Measurements from ENCODE around the gene GLTP.

The GLTP gene

DNA sequence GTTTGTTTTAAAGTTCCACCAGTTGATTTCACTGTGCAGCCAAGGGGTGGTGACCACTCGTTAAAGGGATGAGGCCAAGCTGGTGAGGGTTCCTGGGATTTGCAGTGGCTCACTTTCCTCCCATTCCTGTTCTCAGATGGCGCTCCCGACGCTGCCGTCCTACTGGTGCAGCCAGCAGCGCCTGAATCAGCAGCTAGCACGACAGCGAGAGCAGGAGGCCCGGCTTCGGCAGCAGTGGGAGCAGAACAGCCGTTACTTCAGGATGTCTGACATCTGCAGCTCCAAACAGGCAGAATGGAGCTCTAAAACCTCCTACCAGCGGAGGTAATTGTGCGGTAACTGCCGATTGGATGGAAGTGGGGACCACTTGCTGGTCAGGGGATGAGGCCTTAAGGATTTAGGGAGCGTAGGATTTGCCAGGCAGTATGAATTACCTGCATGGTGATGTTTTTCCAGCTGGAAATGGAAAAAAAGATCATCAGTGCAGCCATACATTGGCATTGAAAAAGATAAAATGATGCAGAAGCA, 22.6 kb upstream of the GLTP start:
- no peak overlapping the region for H3K4me3 ChIP-seq (ENCODE audit: low read depth, low read length)
- TF ChIP-seq, protein P1, sequence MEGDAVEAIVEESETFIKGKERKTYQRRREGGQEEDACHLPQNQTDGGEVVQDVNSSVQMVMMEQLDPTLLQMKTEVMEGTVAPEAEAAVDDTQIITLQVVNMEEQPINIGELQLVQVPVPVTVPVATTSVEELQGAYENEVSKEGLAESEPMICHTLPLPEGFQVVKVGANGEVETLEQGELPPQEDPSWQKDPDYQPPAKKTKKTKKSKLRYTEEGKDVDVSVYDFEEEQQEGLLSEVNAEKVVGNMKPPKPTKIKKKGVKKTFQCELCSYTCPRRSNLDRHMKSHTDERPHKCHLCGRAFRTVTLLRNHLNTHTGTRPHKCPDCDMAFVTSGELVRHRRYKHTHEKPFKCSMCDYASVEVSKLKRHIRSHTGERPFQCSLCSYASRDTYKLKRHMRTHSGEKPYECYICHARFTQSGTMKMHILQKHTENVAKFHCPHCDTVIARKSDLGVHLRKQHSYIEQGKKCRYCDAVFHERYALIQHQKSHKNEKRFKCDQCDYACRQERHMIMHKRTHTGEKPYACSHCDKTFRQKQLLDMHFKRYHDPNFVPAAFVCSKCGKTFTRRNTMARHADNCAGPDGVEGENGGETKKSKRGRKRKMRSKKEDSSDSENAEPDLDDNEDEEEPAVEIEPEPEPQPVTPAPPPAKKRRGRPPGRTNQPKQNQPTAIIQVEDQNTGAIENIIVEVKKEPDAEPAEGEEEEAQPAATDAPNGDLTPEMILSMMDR (IDR thresholded peaks at IDR 0.05; ENCODE audit: low read depth, low read length) = no peak

DNA sequence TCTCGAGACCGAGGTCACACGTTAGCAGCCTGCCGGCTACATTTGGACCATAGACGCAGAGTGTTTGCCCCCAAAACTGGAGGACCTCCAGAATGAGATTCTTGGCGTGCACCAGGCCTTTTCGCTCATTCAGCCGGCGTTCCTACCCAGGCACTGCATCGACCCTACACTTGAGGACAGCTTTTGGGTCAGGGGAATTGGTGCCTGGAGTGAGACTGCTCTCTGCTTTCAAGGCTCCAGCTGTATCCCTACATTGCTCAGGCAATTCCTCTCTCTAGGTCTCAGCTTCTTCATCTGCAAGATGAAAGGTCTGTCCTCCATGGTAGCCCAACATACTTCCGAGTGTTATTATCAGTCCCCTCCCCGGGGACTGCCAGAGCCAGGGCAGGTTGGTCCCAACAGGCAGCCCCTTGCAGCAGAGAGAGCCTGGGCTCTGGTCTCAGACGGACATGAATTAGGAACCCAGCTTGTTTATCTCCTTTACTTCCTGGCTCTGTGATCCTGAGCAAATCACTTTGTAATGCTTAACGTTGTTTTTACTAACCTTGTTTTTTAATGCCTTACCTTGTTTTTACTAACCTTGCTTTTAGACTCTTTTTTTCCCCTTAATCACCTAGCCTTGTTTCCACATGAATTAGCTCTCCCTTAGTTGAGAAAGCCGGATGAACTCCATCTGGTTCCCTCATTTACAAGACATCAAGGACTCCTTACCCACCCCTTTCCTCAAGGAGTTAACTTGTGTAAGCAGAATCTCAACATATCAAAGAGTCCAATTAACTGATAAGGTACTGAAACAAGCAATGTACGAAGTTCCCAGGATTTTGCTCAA, 20.6 kb upstream of the GLTP start:
- TF ChIP-seq, protein P1 (IDR thresholded peaks at IDR 0.05; ENCODE audit: low read depth, low read length) = no peak
- H3K4me3 ChIP-seq (ENCODE audit: low read depth, low read length) = peak overlapping the region; percentile 80

DNA sequence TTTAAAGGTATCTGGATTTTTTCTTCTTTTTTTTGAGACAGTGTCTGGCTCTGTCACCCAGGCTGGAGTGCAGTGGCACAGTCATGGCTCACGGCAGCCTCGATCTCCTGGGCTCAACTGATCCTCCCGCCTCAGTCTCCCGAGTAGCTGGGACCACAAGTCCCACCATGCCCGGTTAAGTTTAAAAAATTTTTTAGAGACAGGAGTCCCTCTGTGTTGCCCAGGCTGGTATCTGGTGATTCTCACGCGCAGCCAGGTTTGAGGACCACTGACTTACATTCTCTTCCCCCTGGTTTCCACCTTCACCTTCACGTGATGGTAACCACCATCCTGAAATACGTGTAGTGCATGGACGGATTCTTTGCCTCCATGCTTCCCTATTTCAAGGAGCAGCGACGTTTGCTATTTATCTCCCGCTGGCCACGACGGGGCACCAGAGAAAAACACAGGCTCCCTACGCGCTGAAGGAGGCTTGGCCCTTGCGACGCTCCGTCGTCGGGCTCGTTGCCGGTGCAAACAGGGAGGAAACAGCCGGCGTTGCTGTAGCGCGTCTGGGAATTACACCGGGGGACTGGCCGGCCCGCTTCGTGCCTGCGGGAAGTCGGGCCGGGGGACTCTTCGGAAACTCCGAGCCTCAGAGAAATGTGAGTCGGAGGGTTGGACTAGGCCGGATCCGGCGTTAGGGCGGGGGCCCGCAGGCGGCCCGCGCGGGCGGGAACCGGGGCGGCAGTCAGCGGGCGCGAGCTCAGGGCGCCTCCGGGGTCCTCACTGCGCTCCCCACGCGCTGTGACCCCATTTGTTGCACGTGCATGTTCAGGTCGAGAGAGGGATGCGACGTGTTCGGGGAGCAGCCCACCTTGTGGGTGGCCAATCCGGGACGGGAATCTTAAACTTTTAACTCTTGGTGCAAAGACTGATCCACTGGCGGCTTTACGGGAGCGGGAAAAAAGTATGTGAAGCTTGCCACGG, 19.7 kb upstream of the GLTP start, which contains the start of gene TCHP:
Gene TCHP (plus strand): TSS at position 492 of the 969 bp plus-strand sequence. CDS start 2,753 bp downstream, outside the sequence.
- TF ChIP-seq, protein P1 (IDR thresholded peaks at IDR 0.05; ENCODE audit: low read depth, low read length) = 0 out of 2 replicates have a peak, but pooled peaks have one; percentile 9
- peak within 1 kb of the TSS; percentile 80 for H3K4me3 ChIP-seq (ENCODE audit: low read depth, low read length)

DNA sequence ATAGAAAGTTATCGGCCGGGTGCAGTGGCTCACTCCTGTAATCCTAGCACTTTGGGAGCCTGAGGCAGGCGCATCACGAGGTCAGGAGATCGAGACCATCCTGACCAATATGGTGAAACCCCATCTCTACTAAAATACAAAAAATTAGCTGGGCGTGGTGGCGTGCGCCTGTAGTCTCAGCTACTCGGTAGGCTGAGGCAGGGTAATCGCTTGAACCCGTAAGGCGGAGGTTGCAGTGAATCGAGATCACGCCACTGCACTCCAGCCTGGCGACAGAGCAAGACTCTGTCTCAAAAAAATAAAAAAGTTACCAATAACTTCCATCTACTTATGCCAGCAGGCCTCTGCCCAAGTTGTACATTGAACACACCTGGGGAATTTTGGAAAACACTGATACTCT, 19.0 kb upstream of the GLTP start:
- H3K4me3 ChIP-seq (ENCODE audit: low read depth, low read length) = peak overlapping the region; percentile 80

DNA sequence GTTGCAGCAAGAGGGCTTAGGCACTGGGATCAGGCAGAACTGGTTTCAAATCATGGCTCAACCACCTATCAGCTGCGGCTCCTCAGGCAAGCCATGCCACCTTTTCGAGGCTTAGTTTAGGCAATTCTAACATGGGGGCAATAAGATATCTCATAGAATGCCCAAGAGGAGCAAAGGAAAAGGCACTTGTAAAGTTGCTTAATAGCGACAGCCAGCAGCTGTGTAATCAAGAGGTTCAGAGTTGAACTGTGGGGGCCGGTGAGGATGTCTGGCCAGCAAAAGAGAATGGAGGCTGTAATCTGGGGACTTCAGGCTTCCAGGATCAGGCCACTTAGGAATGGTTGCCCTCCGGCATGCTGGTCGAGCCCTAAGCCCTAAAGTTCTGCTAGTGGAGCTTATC, 16.7 kb upstream of the GLTP start:
- H3K4me3 ChIP-seq (ENCODE audit: low read depth, low read length) = no peak overlapping the region
- TF ChIP-seq, protein P1 (IDR thresholded peaks at IDR 0.05; ENCODE audit: low read depth, low read length) = no peak

DNA sequence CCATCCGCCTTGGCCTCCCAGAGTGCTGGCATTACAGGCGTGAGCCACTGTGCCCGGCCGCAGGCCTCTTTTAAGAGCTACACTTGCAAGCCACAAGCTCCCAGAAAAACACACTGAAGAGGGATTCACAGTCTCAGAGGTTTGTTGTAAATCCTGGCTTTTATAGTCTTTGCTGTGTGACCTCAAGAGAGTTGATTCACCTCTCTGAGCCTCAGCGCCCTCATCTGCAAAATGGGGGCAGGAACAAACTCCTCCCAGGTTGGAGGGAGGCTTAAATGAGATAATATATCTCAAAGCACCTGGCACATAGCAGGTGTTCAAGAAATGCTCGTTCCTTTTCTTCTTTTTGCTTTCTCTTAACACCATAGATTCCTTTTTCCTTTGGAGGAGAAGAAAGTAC, 15.8 kb upstream of the GLTP start:
- TF ChIP-seq, protein P1 (IDR thresholded peaks at IDR 0.05; ENCODE audit: low read depth, low read length) = no peak
- no peak overlapping the region for H3K4me3 ChIP-seq (ENCODE audit: low read depth, low read length)

DNA sequence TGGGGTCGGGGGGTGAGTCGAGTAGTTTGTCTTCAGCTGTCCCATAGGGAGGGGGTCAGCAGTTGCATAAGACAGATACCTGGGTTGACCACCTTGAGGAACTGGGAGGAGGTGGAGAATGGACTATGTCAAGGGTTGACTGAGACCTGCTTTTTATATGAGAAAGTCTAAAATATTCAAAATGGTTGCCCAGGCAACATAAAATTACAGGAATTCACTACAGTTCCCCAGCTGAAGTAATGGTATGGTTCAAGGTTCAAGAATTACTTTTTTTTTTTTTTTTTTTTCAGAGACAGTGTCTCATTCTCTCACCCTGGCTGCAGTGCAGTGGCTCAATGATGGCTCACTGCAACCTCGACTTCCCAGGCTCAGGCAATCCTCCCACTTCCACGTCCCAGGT, 14.6 kb upstream of the GLTP start:
- no peak overlapping the region for H3K4me3 ChIP-seq (ENCODE audit: low read depth, low read length)
- TF ChIP-seq, protein P1 (IDR thresholded peaks at IDR 0.05; ENCODE audit: low read depth, low read length) = no peak
